NT2/D1 (cell line): ENCODE results near the gene RPS24.

ENCODE experiments used
- SUZ12 ChIP-seq: IDR thresholded peaks from 2 replicates; pipeline ENCODE4 v1.6.1; 2011; ENCODE audit not compliant: insufficient read length, insufficient read depth; ENCODE audit errors: extremely low read depth
- YY1 ChIP-seq: IDR thresholded peaks from 2 replicates; pipeline ENCODE4 v1.6.1; 2011; ENCODE audit not compliant: insufficient read length, insufficient read depth
- ZNF274 ChIP-seq: IDR thresholded peaks from 2 replicates; pipeline ENCODE4 v1.6.1; 2011; ENCODE audit warnings: mild to moderate bottlenecking, low read depth, low read length

GRCh38 chr10:78053211-78053868 lies 19.7 kb downstream of the RPS24 start:
- TF ChIP-seq YY1, result no peak
- TF ChIP-seq SUZ12, result no peak
- no peak for TF ChIP-seq ZNF274
